ENCODE results near the gene VSTM5.

GRCh38 chr11:93838967-93839366, 11.5 kb downstream of the VSTM5 start:
- TF ChIP-seq CTCF (optimal IDR thresholded peaks at IDR 0.05 in 1 of 3, IDR thresholded peaks at IDR 0.05 in 1 of 3, conservative IDR thresholded peaks at IDR 0.05 in 1 of 3; ENCODE audit: extremely low read depth in 1 of 3, insufficient read depth in 2 of 3, low read length in 3 of 3) (no peak), EZH2 (IDR thresholded peaks at IDR 0.05; ENCODE audit: low read length) (no peak)
